RKO (cell line): ENCODE results near the gene MPIG6B.
A peak's percentile ranks its signal among the peaks of the same experiment; 100 is the strongest.

ENCODE experiments used
- DNase-seq: peaks from one replicate; pipeline ENCODE4 v3.0.0-alpha.2; 2016; ENCODE audit warnings: low spot score

The MPIG6B gene

GRCh38 chr6:31721351-31722020, 1.7 kb upstream of the MPIG6B start, which contains the start of gene LY6G6C:
Gene LY6G6C (minus strand): TSS chr6:31721746. CDS start chr6:31721679, 67 bp downstream.
- no peak for DNase-seq

- DNase-seq = no peak
Measured at GRCh38 chr6:31722173-31722572, 1.0 kb upstream of the MPIG6B start.

GRCh38 chr6:31723980-31724691, 963 bp downstream of the MPIG6B start:
- DNase-seq = no peak

- no peak for DNase-seq
Measured at GRCh38 chr6:31725502-31726350, 2.6 kb downstream of the MPIG6B start.

GRCh38 chr6:31727034-31727716, 4.0 kb downstream of the MPIG6B start:
- no peak for DNase-seq

- no peak for DNase-seq
Measured at GRCh38 chr6:31727717-31728671, 4.8 kb downstream of the MPIG6B start.

- DNase-seq = no peak
Measured at GRCh38 chr6:31728767-31729514, 5.8 kb downstream of the MPIG6B start, which contains the start of gene DDAH2. Gene DDAH2 (minus strand): TSS chr6:31729299. CDS start chr6:31729161, 138 bp downstream.

- peak; percentile 89 for DNase-seq
Measured at GRCh38 chr6:31729515-31729978, 6.4 kb downstream of the MPIG6B start.

- DNase-seq = peak; percentile 90
Measured at GRCh38 chr6:31729979-31730630, 6.9 kb downstream of the MPIG6B start.

- no peak for DNase-seq
Measured at GRCh38 chr6:31730631-31731086, 7.5 kb downstream of the MPIG6B start.

- no peak for DNase-seq
Measured at GRCh38 chr6:31732029-31732428, 8.9 kb downstream of the MPIG6B start.

GRCh38 chr6:31733734-31734133, 10.6 kb downstream of the MPIG6B start:
- no peak for DNase-seq

- no peak for DNase-seq
Measured at GRCh38 chr6:31734247-31734820, 11.2 kb downstream of the MPIG6B start.

- DNase-seq = peak; percentile 91
Measured at GRCh38 chr6:31734821-31735406, 11.7 kb downstream of the MPIG6B start.

- peak; percentile 89 for DNase-seq
Measured at GRCh38 chr6:31736021-31736767, 13.0 kb downstream of the MPIG6B start, which contains the start of gene CLIC1. Gene CLIC1 (minus strand): TSS chr6:31736530. CDS start chr6:31736300, 230 bp downstream.

- DNase-seq = no peak
Measured at GRCh38 chr6:31736768-31737314, 13.7 kb downstream of the MPIG6B start.

- DNase-seq = no peak
Measured at GRCh38 chr6:31737315-31737990, 14.3 kb downstream of the MPIG6B start.
